Medulla oblongata (tissue), 1 donor: ENCODE results near the gene LYPD6B.

Experiments used
- DNase-seq: peaks from one replicate; pipeline ENCODE4 v3.0.0-alpha.2; 2015; ENCODE audit errors: extremely low spot score

LYPD6B gene

GRCh38 chr2:149156971-149157740 lies 118.7 kb downstream of the LYPD6B start:
- no peak for DNase-seq

DNA sequence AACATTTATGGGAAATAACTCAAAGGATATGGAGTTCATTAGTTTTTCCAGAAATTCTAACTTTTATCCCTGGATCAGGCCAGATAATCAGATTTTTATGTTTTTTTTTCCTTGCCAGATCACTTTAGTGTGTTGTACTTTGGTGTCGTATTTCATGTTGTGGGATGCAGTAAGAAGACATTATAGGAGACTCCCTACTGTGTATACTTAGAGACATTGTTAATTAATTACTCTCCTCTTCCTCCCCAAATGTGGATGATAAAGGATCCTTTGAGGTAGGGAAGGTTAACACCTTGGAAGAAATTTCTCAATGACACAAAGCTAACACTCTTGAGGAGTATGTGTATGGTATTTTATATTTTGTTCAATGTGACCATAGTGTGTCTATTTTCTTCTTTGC lies 120.5 kb downstream of the LYPD6B start:
- no peak for DNase-seq

DNA sequence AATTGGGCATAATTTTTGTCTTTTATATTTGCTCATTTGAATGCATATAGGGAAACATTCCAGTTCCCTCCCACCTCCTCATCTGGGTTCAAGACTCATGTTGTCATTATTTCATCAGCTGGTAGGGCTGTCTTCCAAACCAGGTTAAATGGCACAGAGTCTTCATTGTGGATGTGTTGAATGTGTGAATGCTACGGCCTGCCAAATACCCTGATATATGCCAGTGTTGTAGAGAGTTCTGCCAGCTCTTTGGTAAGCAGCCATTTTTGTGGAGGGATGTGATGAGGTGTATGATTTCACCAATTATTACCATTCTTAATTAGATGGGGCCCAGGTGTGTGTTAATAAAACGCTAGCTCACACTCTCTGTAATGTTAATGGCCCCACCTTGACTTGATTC lies 121.7 kb downstream of the LYPD6B start:
- DNase-seq: no peak

DNA sequence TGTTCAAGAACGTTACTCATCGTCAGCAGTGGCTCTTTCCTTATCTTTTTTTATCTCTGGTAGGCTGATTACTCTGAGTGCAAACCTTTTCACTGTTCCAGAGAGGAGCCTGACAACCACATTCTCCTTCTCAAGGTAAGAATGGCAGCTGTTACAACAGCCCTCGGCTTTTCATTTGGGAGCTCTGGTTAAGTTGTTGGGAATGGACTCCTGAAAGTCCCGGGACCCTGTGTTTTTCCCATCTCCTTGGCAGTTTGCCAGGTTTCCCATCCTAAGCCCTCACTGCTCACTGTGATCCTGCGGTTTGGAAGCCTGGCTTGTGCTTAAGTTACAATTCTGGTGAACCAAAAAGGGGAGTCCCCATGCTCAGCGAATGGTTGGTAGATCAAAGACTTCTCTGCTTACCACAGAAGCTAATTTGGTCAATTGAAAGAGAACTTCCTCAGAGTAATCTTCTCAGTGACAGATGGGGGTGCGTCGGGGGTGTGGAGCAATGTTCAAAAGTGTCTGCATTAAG lies 122.3 kb downstream of the LYPD6B start:
- peak; percentile 14 for DNase-seq

DNA sequence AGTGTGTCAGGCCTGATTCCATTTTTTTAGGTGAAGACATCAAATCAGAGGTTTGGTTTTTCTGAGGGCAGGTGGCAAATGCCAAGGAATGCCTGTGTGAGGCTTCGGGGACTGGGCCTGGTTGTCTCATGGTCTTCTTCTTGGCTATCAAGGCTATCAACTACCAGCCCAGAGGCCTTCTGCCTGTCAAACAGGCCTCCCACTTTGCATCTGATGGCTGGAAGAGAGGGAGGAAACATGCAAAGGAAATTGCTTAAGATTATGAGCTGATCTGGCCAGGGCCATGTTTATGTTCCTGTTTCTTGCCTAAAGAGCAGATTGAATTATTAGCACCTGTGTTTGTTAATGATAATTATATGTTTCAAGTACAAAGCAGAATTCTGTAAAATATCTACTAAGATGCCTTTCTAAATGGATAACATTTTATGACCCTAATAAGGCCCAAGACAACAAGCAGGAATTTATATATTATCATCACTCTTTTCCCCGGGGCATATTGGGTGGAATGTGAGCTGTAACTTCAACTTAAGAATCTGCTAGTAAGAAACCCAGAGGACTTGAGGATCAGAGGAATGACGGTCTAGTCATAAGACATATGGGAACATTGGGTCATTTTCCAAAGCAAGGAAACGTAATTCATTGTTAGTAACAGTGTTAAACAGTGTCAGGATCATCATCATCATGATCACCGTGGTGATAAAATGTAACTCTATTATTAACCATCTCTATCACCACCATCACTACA lies 123.2 kb downstream of the LYPD6B start:
- DNase-seq: peak; percentile 37

GRCh38 chr2:149164296-149164695 lies 125.8 kb downstream of the LYPD6B start:
- DNase-seq: no peak

- no peak for DNase-seq
These were observed 126.3 kb downstream of the LYPD6B start for GRCh38 chr2:149164827-149165226.

DNA sequence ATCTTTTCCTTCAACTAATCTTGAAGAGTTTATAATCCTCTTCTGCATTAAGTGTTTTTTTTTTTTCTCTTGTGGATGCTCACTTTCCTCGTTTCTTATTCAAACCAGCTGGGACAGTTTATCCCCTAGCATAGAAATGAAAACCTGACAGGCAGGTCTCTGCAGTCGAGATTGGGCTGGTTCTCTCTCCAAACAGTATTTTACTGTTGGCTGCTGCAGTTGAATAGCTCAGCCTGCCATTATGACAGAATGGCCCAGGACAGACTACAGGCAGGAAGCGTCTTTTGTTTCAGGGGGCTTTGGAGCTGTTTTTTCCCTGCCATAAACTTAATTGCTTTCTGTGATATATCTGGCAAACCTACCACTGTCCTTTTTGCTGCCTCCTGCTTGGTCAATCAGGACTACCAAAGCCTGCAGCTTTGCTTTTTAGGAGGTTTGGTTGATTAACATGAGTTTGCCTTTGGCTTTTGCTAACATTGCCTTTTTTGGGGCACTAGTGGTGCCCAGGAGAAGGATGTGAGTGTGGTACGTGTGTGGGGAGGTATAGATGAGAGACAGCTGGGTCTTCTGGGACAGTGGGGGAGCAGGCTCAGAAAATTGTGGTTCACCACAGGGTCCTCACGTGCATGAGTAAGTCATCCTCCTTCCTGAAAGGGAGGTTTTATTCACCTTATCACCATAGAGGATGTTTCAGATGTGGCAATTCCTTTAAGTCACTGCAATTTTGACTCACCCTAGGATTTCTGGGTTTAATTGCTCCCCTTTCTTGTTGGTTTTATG lies 128.7 kb downstream of the LYPD6B start:
- no peak for DNase-seq

DNA sequence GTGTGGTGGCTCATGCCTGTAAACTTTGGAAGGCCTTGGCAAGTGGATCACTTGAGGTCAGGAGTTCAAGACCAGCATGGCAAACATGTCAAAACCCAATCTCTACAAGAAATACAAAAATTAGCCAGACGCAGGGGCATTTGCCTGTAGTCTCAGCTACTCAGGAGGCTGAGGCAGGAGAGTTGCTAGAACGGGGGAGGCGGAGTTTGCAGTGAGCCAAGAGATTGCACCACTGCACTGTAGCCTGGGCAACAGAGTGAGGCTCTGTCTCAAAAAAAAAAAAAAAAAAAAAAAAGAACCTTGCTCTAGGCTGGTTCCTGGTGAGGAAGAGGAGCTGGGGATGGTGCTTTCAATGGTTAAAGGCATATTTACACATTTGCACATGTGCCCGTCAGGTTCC lies 129.4 kb downstream of the LYPD6B start:
- no peak for DNase-seq

DNA sequence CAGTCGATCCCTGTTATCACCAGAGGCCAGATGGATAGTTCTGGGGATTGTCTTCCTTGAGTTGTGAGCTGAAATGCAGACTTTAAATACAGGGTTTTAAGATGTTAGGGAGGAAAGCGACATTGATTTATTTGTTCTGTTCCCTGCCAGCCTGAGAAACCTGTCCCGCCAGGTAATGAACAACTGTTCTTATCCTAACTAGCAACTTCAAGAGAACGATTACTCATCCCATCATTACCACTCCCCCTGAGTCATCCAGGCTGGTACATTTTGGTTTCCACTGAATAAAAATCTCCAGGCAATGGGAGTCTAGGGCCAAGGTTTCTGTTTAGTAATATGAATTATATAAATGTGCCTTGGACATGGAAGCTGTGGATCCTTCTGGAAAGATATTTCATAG lies 131.2 kb downstream of the LYPD6B start:
- DNase-seq: no peak

GRCh38 chr2:149170156-149170555 lies 131.7 kb downstream of the LYPD6B start:
- DNase-seq: no peak

DNA sequence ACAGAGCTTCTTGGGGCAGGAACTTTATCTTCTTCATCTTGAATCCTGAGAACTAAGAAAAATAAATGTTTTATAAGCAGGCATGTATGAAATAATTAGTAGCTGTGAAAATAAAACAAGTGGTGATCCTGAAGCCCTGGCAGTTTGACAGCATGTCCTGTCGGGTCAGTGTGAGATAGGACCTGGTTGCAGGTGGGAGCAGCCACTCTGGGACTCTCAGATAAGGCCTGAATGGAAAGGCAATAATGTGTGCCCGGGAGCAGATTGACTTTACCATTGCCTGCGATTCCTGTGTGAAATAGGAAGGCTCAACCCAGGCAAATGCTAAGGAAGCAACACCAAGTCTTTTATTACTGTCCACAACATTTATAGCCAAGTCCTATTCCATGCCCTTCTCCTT lies 132.4 kb downstream of the LYPD6B start:
- no peak for DNase-seq

- DNase-seq: no peak
These were observed 134.7 kb downstream of the LYPD6B start for GRCh38 chr2:149173220-149173619.

DNA sequence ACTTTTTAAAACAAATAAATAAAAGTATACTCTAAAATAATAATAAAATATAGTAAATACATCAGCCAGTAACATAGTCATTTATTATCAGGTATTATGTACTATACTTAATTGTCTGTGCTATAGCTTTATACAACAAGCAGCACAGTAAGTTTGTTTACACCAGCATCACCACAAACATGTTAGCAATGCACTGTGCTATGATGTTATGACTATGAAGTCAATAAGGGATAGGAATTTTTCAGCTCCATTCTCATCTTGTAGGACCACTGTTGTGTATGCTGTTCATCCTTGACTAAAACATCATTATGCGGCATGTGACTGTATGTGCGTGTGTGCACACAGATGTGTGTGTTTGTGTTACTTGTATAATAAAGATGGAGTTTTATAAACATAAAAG lies 137.5 kb downstream of the LYPD6B start:
- DNase-seq: no peak

DNA sequence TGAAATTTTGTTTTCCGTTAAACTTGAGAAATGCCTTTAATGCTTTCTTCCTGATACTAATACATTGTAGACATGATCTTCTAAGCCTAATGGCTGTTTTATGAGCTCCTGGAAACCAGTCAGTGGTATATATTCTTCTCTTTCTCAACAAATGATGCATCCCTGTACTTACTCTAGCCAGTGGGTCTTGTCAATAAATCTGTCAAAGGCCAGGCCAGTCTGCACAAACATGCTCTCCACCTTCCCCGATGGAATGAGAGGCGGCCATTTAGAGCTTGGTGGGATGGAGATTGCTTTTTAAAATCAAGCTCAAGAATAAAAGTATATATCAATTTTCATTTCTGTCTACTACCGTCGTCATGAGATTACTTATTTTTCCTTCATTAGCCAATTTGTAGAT lies 140.1 kb downstream of the LYPD6B start:
- DNase-seq: no peak

- DNase-seq: no peak
These were observed 141.9 kb downstream of the LYPD6B start for GRCh38 chr2:149180226-149180875.

GRCh38 chr2:149183187-149183586 lies 144.7 kb downstream of the LYPD6B start:
- DNase-seq: no peak

GRCh38 chr2:149184991-149185390 lies 146.5 kb downstream of the LYPD6B start:
- no peak for DNase-seq

GRCh38 chr2:149185942-149186490 lies 147.5 kb downstream of the LYPD6B start:
- no peak for DNase-seq

DNA sequence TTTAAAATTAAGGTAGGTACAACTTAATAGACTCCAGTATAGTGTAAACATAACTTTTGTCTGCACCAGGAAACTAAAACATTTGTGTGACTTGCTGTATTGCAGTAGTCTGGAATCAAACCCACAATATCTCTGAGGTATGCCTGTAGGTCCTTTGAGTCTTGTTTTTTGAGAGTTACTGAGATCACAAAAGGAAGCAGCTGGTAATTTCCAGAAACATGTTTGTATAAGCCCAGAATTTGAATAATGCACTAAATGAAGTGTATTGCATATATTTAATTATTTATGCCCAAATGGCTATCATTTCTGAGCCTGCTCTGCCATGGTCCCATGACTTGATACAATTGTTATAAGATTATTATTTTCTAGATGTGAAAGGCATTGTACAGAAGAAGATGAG lies 148.6 kb downstream of the LYPD6B start:
- no peak for DNase-seq

- DNase-seq: no peak
These were observed 149.8 kb downstream of the LYPD6B start for GRCh38 chr2:149188291-149188690.

DNA sequence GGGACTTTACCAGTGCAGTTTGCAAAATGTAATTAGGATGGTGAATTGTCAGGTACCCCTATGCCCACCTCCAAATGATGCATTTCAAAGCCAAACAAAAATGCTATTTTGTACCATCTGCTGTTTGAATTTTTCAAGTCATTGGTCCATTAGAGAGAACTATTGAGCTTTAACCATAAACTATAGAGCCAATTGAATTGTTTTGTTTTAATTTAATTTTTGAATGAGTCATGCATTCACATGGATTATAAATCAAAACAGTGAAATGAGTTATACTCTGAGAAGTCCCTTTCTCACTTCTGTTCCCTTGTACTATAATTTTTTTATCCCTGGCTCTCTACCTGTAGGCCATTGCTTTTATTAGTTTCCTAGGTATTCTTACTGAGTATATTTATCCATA lies 151.3 kb downstream of the LYPD6B start:
- DNase-seq: no peak
